Suprapubic skin (tissue), 4 donors: ENCODE results near the gene GCLM. TPM values are rescaled to one million over a fixed set of nuclear protein-coding genes. Genes with fewer than 3 reads are reported as not detected.
A peak's percentile ranks its signal among the peaks of the same experiment; 100 is the strongest.

Source experiments
- DNase-seq, 2 donors: peaks; one replicate each; pipeline ENCODE4 v3.0.0-alpha.2; 2019; ENCODE audit warnings: low spot score in 2 of 2
- H3K27ac ChIP-seq: fragments of 200-600 bp; sonication (generic); one replicate; pipeline ENCODE4 v1.5.1; 2019
- H3K27me3 ChIP-seq: fragments of 200-600 bp; sonication (generic); one replicate; pipeline ENCODE4 v1.5.1; 2019
- H3K36me3 ChIP-seq: fragments of 200-600 bp; sonication (generic); one replicate; pipeline ENCODE4 v1.5.1; 2019
- H3K4me1 ChIP-seq: fragments of 200-600 bp; sonication (generic); one replicate; pipeline ENCODE4 v1.5.1; 2019
- H3K4me3 ChIP-seq: fragments of 200-600 bp; sonication (generic); one replicate; pipeline ENCODE4 v1.5.1; 2019; ENCODE audit warnings: mild to moderate bottlenecking
- H3K9me3 ChIP-seq: fragments of 200-600 bp; sonication (generic); one replicate; pipeline ENCODE4 v1.5.1; 2019
- EP300 ChIP-seq: sonication (generic); formaldehyde crosslinking; IDR thresholded peaks from one replicate; pipeline ENCODE4 v1.6.1; 2017; ENCODE audit warnings: antibody characterized with exemption
- POLR2A ChIP-seq, 2 donors: fragments of 450-650 bp; IDR thresholded peaks; one replicate each; pipeline ENCODE4 v1.6.1; 2017; ENCODE audit warnings: antibody characterized with exemption in 2 of 2, mild to moderate bottlenecking in 2 of 2, moderate library complexity in 2 of 2
- POLR2AphosphoS5 ChIP-seq, 3 donors: sonication (generic); formaldehyde crosslinking; IDR thresholded peaks; one replicate each; pipeline ENCODE4 v1.6.1; 2017; ENCODE audit warnings: antibody characterized with exemption in 3 of 3
- WGBS: methylation state at CpG from one replicate; pipeline ENCODE4 v1.1.5; 2018; 5-methylcytosine and 5-hydroxymethylcytosine counted together
- total RNA-seq, 4 donors: library from RNA; depleted of rRNA; stranded (reverse); fragments of >200 nt; gene quantifications; one replicate each; pipeline ENCODE4 v1.1.0, GENCODE V29; 2016
- TF ChIP-seq, protein P1 (sequence below), 2 donors: fragments of 200-600 bp in 1 of 2; fragments of 450-650 bp in 1 of 2; sonication (generic) in 1 of 2; IDR thresholded peaks; one replicate each; pipeline ENCODE4 v1.5.1; 2016 to 2019; ENCODE audit warnings: antibody characterized with exemption in 2 of 2, mild to moderate bottlenecking in 1 of 2, moderate library complexity in 1 of 2

The GCLM gene
- total RNA-seq, 4 donors from 2014 or later, result 4.1 to 8.2 (median 4.9) TPM

DNA sequence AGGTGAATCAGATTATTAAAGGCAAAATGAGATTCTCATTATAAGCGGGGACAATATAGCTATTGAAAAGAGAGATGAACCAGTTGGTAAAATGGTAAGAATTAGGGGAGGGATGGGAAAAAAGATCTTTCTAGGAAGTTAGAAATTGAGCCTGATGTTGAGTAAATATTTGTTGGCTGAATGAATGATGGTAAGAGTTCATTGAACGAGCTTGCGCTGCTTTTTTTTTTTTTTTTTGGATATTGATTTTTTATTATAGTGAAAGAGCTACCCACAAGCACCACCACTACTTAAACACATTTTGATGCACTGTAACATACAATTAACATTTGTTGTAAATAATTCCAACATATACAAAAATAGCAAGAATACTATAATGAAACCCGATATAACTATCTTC, 1.1 kb upstream of the GCLM start:
- Histone ChIP-seq H3K36me3 (no peaks in the 10 kb centered on the region), H3K27ac (no peak overlapping the region), H3K9me3 (no peaks in the 10 kb centered on the region), H3K27me3 (no peaks in the 10 kb centered on the region), H3K4me1 (peaks cover 16% of the 10 kb centered on the region), H3K4me3 (no peak overlapping the region)
- no peak for DNase-seq
- WGBS, result 95% methylated on average over 4 of the region's 4 CpGs
- TF ChIP-seq, protein P1, sequence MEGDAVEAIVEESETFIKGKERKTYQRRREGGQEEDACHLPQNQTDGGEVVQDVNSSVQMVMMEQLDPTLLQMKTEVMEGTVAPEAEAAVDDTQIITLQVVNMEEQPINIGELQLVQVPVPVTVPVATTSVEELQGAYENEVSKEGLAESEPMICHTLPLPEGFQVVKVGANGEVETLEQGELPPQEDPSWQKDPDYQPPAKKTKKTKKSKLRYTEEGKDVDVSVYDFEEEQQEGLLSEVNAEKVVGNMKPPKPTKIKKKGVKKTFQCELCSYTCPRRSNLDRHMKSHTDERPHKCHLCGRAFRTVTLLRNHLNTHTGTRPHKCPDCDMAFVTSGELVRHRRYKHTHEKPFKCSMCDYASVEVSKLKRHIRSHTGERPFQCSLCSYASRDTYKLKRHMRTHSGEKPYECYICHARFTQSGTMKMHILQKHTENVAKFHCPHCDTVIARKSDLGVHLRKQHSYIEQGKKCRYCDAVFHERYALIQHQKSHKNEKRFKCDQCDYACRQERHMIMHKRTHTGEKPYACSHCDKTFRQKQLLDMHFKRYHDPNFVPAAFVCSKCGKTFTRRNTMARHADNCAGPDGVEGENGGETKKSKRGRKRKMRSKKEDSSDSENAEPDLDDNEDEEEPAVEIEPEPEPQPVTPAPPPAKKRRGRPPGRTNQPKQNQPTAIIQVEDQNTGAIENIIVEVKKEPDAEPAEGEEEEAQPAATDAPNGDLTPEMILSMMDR (IDR thresholded peaks at IDR 0.05), result no peak
- TF ChIP-seq POLR2A (IDR thresholded peaks at IDR 0.05) (no peak), EP300 (no peak), POLR2AphosphoS5 (IDR thresholded peaks at IDR 0.05) (no peak)

DNA sequence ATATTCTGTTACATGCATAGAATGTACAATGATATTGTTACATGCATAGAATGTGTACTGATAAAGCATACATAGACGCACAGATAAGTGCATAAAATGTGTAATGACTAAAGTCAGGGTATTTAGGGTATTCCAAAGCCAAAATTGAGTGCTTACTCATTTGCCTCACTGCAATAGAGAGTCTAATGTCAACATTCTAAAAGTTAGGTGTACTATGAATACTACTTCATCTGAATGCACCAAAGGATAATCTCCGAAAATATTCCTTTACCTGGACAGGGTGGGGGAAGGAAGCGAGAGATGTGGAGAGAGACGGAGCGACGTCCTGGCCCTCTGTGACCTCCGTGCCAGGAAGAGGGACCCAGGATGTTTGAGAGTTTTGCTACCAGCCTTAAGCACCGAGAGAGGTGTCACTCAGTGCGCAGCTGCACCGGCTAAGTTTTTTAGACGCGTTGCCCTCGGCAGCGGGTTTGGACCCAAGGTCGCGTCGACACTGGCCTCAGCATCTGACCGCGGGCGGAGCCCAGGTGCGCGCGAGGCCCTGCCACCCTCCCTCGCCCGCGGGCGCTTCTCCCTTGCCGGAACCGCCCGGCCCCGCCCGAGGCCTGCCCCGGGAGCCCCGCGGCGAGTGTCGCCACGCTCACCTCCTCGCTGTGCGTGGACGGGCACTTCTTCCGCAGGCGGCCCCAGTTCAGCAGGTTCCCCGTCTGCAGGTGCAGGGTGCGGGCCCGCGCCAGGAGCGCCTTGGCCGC, 660 bp downstream of the GCLM start:
- DNase-seq, result peak; percentile 70 to 79
- 1% methylated on average over 11 of the region's 49 CpGs for WGBS
- Histone ChIP-seq H3K4me3 (peak overlapping the region; percentile 94), H3K27me3 (no peaks in the 10 kb centered on the region), H3K9me3 (no peaks in the 10 kb centered on the region), H3K4me1 (peaks cover 16% of the 10 kb centered on the region), H3K27ac (peak overlapping the region; percentile 89), H3K36me3 (no peaks in the 10 kb centered on the region)
- TF ChIP-seq POLR2AphosphoS5 (IDR thresholded peaks at IDR 0.05), result no peak
- TF ChIP-seq, protein P1 (IDR thresholded peaks at IDR 0.05), result no peak
- no peak for TF ChIP-seq EP300
- TF ChIP-seq POLR2A (IDR thresholded peaks at IDR 0.05), result no peak

DNA sequence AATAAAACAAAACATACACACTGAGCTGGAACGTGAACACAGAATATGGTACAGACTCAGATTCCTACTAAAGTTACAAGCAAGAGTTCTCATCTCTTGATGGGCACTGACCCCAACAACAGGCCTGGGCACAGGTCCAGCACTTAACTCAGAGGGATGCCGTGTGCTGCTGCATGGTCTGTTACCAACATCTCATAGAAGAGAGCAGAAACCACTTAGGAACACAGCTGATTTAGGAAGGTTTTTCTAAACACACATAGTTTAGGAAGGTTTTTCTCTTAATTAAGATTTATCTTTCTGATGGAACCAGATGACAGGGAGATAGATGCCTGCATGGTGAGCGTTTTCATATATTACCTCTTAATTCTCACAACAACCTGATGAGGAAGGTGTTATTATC, 1.5 kb downstream of the GCLM start:
- Histone ChIP-seq H3K4me3 (peak overlapping the region; percentile 94), H3K27me3 (no peaks in the 10 kb centered on the region), H3K9me3 (no peaks in the 10 kb centered on the region), H3K4me1 (peaks cover 16% of the 10 kb centered on the region), H3K27ac (no peak overlapping the region), H3K36me3 (no peaks in the 10 kb centered on the region)
- WGBS, result 55% methylated on average over 3 of the region's 3 CpGs
- TF ChIP-seq EP300, result no peak
- no peak for TF ChIP-seq POLR2A (IDR thresholded peaks at IDR 0.05)
- TF ChIP-seq POLR2AphosphoS5 (IDR thresholded peaks at IDR 0.05), result no peak
- TF ChIP-seq, protein P1 (IDR thresholded peaks at IDR 0.05), result no peak
- no peak for DNase-seq

DNA sequence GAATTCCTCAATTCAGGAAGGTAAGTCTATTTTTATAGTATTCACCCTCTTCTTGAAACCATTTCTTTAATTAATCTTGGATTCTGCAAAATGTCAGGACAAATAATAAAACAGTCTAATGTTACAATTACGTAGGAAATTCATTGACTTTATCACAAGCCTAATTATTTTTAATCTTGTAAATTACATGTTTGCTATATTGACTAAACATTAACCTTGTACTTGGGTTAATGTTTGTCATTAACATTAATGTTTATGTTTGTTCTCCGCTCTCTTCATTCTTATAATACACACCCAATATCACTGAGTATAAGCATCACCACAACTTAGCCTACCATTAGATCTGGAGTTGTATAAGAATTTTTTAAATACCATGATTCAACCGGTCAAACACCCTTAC, 2.8 kb downstream of the GCLM start:
- no peaks in the 10 kb centered on the region for H3K9me3 ChIP-seq
- WGBS, result 84% methylated on average over 3 of the region's 3 CpGs
- H3K4me3 ChIP-seq, result no peak overlapping the region
- H3K36me3 ChIP-seq, result no peaks in the 10 kb centered on the region
- no peak overlapping the region for H3K27ac ChIP-seq
- H3K4me1 ChIP-seq, result peaks cover 16% of the 10 kb centered on the region
- TF ChIP-seq POLR2A (IDR thresholded peaks at IDR 0.05) (no peak), POLR2AphosphoS5 (IDR thresholded peaks at IDR 0.05) (no peak)
- no peak for DNase-seq
- H3K27me3 ChIP-seq, result no peaks in the 10 kb centered on the region

DNA sequence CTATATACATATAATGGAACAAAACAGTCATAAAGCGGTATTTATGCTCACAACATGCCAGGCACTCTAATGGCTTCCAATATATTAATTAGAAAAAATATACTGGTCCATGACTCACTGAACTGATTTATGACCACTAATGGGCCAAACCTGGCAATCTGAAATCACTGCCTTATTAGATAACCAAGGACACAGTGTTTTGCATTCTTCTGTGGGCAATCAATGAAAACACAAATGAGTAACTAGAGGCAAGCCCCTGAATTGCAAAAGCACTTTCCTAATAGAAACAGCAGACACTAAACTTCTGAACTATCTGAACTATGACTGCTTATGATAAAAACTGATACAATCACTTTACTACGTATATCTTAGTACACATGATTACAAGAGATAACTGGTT, 3.5 kb downstream of the GCLM start:
- 85% methylated on average over 2 of the region's 2 CpGs for WGBS
- no peaks in the 10 kb centered on the region for H3K27me3 ChIP-seq
- H3K4me3 ChIP-seq, result no peak overlapping the region
- H3K27ac ChIP-seq, result no peak overlapping the region
- TF ChIP-seq POLR2A (IDR thresholded peaks at IDR 0.05) (no peak), POLR2AphosphoS5 (IDR thresholded peaks at IDR 0.05) (no peak), EP300 (no peak)
- TF ChIP-seq, protein P1 (IDR thresholded peaks at IDR 0.05), result no peak
- peaks cover 16% of the 10 kb centered on the region for H3K4me1 ChIP-seq
- no peak for DNase-seq
- H3K9me3 ChIP-seq, result no peaks in the 10 kb centered on the region
- no peaks in the 10 kb centered on the region for H3K36me3 ChIP-seq
